DOHH2 (cell line): ENCODE data around the gene SLC1A2.

Experiments
- H3F3A ChIP-seq: fragments of 200-600 bp; sonication (generic), shearing (Covaris generic); 2 replicates; pipeline ENCODE4 v1.6.0; 2016; ENCODE audit warnings: antibody characterized with exemption, mild to moderate bottlenecking; ENCODE audit not compliant: control insufficient read depth, insufficient read depth
- H3K27ac ChIP-seq: fragments of 200-600 bp; sonication (generic); 2 replicates; pipeline ENCODE4 v1.5.1; 2014; ENCODE audit warnings: low read depth, mild to moderate bottlenecking, low read length, moderate library complexity
- H3K27me3 ChIP-seq: fragments of 200-600 bp; sonication (generic); 2 replicates; pipeline ENCODE4 v1.6.1; 2014; ENCODE audit warnings: mild to moderate bottlenecking, low read length, mixed read lengths; ENCODE audit not compliant: control insufficient read depth
- H3K36me3 ChIP-seq: fragments of 200-600 bp; sonication (generic); 2 replicates; pipeline ENCODE4 v1.6.1; 2014; ENCODE audit warnings: mild to moderate bottlenecking, low read length, moderate library complexity, mixed read lengths; ENCODE audit not compliant: control insufficient read depth
- H3K4me1 ChIP-seq: fragments of 200-600 bp; sonication (generic); 2 replicates; pipeline ENCODE4 v1.6.1; 2014; ENCODE audit warnings: mild to moderate bottlenecking, low read length, mixed read lengths; ENCODE audit not compliant: control insufficient read depth
- H3K4me2 ChIP-seq: fragments of 200-600 bp; sonication (generic); 2 replicates; pipeline ENCODE4 v1.6.0; 2014; ENCODE audit warnings: mild to moderate bottlenecking, low read length, moderate library complexity
- H3K4me3 ChIP-seq: fragments of 200-600 bp; sonication (generic); 2 replicates; pipeline ENCODE4 v1.5.1; 2014; ENCODE audit warnings: mild to moderate bottlenecking, low read length, mixed read lengths
- H3K79me2 ChIP-seq: fragments of 200-600 bp; sonication (generic); 2 replicates; pipeline ENCODE4 v1.6.1; 2014; ENCODE audit warnings: mild to moderate bottlenecking, low read length, mixed read lengths; ENCODE audit not compliant: control insufficient read depth
- H3K9me2 ChIP-seq: fragments of 200-600 bp; sonication (generic); replicated peaks from 2 replicates; pipeline ENCODE4 v1.6.1; 2014; ENCODE audit warnings: mild to moderate bottlenecking, low read length, mixed read lengths; ENCODE audit not compliant: control insufficient read depth
- H3K9me3 ChIP-seq: fragments of 200-600 bp; sonication (generic); 2 replicates; pipeline ENCODE4 v1.6.1; 2014; ENCODE audit warnings: antibody characterized with exemption, low read length, mixed read lengths; ENCODE audit not compliant: control insufficient read depth, insufficient read depth
- H4K20me1 ChIP-seq: fragments of 200-600 bp; sonication (generic); 2 replicates; pipeline ENCODE4 v1.6.0; 2014; ENCODE audit warnings: low read depth, mild to moderate bottlenecking, antibody characterized with exemption, low read length, moderate library complexity; ENCODE audit not compliant: control insufficient read depth, insufficient read depth
- EZH2phosphoT487 ChIP-seq: fragments of 200-600 bp; sonication (generic); IDR thresholded peaks from 2 replicates; pipeline ENCODE4 v1.6.1; 2017; ENCODE audit warnings: borderline replicate concordance, mild to moderate bottlenecking, antibody characterized with exemption, low read length, moderate library complexity, mixed read lengths
- TF ChIP-seq, protein P1 (sequence below): fragments of 200-600 bp; sonication (generic); IDR thresholded peaks from one replicate; pipeline ENCODE4 v1.5.1; 2014; ENCODE audit warnings: antibody characterized with exemption, mild to moderate bottlenecking, low read depth, low read length; ENCODE audit not compliant: poor library complexity, severe bottlenecking

The SLC1A2 gene

DNA sequence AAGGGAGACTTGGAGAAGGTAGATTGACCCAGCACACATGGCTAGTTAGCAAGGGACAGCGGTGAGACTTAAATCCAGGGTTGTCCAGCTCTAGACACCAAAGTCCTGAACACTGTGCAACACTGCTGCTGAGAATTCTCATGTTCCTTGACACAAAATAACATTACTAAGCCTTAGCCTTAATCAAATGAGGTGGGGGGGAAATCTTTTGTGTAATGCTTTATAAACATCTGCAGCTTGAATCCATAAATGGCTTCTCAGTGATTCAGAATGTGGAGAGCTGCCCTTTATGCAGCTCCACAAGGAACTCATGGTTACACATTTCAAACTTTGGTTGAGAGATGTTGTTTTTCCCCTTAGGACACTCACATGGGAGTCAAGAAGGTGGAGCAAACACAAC is 200.4 kb downstream of the SLC1A2 start:
- H3K79me2 ChIP-seq = no peaks in the 10 kb centered on the region
- H3K9me3 ChIP-seq = no peaks in the 10 kb centered on the region
- TF ChIP-seq, protein P1, sequence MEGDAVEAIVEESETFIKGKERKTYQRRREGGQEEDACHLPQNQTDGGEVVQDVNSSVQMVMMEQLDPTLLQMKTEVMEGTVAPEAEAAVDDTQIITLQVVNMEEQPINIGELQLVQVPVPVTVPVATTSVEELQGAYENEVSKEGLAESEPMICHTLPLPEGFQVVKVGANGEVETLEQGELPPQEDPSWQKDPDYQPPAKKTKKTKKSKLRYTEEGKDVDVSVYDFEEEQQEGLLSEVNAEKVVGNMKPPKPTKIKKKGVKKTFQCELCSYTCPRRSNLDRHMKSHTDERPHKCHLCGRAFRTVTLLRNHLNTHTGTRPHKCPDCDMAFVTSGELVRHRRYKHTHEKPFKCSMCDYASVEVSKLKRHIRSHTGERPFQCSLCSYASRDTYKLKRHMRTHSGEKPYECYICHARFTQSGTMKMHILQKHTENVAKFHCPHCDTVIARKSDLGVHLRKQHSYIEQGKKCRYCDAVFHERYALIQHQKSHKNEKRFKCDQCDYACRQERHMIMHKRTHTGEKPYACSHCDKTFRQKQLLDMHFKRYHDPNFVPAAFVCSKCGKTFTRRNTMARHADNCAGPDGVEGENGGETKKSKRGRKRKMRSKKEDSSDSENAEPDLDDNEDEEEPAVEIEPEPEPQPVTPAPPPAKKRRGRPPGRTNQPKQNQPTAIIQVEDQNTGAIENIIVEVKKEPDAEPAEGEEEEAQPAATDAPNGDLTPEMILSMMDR = no peak
- TF ChIP-seq EZH2phosphoT487 = no peak
- no peaks in the 10 kb centered on the region for H4K20me1 ChIP-seq
- H3K27ac ChIP-seq = no peak overlapping the region
- no peaks in the 10 kb centered on the region for H3K27me3 ChIP-seq
- H3F3A ChIP-seq = no peaks in the 10 kb centered on the region
- H3K4me3 ChIP-seq = no peak overlapping the region
- no peaks in the 10 kb centered on the region for H3K36me3 ChIP-seq
- H3K9me2 ChIP-seq = no peaks in the 10 kb centered on the region
- H3K4me2 ChIP-seq = no peak overlapping the region
- H3K4me1 ChIP-seq = no peaks in the 10 kb centered on the region

DNA sequence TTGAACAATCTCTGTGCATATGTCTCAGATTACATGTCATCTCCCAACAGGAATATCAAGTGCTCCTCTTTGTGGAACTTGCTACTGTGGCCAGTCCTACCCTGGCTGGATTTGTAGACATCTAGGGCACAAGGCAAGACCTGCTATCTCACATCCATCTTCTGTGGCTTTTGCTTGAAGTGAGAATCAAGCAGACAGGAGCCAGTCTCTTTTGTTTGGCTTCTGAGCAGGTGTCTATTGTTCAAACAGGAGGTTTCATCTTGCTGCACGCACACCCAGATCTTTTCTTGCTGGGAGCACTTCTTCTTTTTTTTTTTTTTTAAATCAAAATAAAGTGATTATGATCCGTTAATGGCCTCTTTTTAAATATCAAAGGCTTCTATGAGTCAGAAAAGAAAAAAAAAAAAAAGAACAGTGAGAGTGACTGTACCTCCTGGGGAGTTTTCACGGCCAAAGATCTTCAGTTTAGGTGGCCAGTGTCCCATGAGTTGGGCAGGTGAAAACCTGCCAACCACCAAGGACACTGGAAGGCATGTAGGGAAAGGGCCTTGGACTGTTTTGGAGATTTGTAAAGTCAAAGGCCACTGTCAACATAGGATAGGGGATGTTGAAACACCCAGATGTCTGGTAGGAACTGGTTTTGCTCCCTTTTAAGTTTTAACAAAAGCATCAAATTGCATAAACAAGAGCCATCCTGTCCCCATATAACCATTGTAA is 202.2 kb downstream of the SLC1A2 start:
- no peaks in the 10 kb centered on the region for H4K20me1 ChIP-seq

DNA sequence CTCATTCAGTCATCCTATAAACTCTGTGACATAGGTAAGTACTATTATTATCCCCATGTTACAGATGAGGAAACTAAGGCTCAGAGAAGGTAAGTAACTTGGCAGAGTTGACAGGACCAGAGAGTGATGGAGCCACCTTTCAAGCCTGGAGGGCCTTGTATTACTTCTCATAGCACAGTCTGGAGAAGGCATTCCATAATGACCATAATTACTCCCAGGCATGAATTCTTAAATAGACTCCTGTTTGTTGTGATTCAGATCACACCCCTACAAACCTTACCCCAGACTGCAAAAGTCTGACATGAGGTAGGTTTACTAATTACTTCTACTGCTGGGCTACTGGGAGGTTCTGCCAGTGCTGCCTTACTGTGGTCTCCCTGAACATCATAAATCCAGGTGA is 203.4 kb downstream of the SLC1A2 start:
- Histone ChIP-seq H3K79me2 (no peaks in the 10 kb centered on the region), H3K4me2 (no peak overlapping the region), H3F3A (no peaks in the 10 kb centered on the region), H3K36me3 (no peaks in the 10 kb centered on the region), H3K27me3 (no peaks in the 10 kb centered on the region), H3K9me3 (no peaks in the 10 kb centered on the region), H3K9me2 (no peaks in the 10 kb centered on the region), H4K20me1 (no peaks in the 10 kb centered on the region), H3K4me1 (no peaks in the 10 kb centered on the region), H3K4me3 (no peak overlapping the region), H3K27ac (no peak overlapping the region)
- no peak for TF ChIP-seq EZH2phosphoT487
- TF ChIP-seq, protein P1 = no peak

More for the DNA sequence above, 202.2 kb downstream of the SLC1A2 start:
- H3K36me3 ChIP-seq = no peaks in the 10 kb centered on the region
- H3K27me3 ChIP-seq = no peaks in the 10 kb centered on the region
- H3K4me2 ChIP-seq = no peak overlapping the region
- H3K4me1 ChIP-seq = no peaks in the 10 kb centered on the region
- TF ChIP-seq, protein P1 = no peak
- no peak for TF ChIP-seq EZH2phosphoT487
- H3K9me2 ChIP-seq = no peaks in the 10 kb centered on the region
- H3K4me3 ChIP-seq = no peak overlapping the region
- H3K79me2 ChIP-seq = no peaks in the 10 kb centered on the region
- H3K27ac ChIP-seq = no peak overlapping the region
- no peaks in the 10 kb centered on the region for H3F3A ChIP-seq
- no peaks in the 10 kb centered on the region for H3K9me3 ChIP-seq
